IgD-negative memory B cell (primary cell): ENCODE data around the gene ZNRD2. TPM values are rescaled to one million over a fixed set of nuclear protein-coding genes. Genes with fewer than 3 reads are reported as not detected.

Experiments used
- H3K27ac Mint-ChIP-seq, 3 donors: one replicate each; pipeline ENCODE4 v1.8.0; 2020 to 2022; ENCODE audit warnings: mild to moderate bottlenecking in 3 of 3, mixed read lengths in 3 of 3, moderate library complexity in 1 of 3
- H3K27me3 Mint-ChIP-seq: one replicate; pipeline ENCODE4 v1.8.0; 2021; ENCODE audit warnings: mixed read lengths
- H3K36me3 Mint-ChIP-seq: one replicate; pipeline ENCODE4 v1.8.0; 2020; ENCODE audit warnings: mild to moderate bottlenecking, mixed read lengths
- H3K4me1 Mint-ChIP-seq, 3 donors: one replicate each; pipeline ENCODE4 v1.8.0; 2020 to 2022; ENCODE audit warnings: mixed read lengths in 3 of 3, mild to moderate bottlenecking in 1 of 3
- H3K4me3 Mint-ChIP-seq, 4 donors: one replicate each; pipeline ENCODE4 v1.8.0; 2020 to 2022; ENCODE audit warnings: mild to moderate bottlenecking in 4 of 4, mixed read lengths in 4 of 4, moderate library complexity in 3 of 4
- H3K9me3 Mint-ChIP-seq, 3 donors: one replicate each; pipeline ENCODE4 v1.8.0; 2020 to 2021; ENCODE audit warnings: mixed read lengths in 3 of 3, mild to moderate bottlenecking in 1 of 3
- polyA plus RNA-seq: library from polyadenylated mRNA; unstranded; fragments of 300-500 nt; fragmentation: Illumina TruSeq; gene quantifications from one replicate; pipeline ENCODE4 v1.2.3, GENCODE V29; 2021

Gene ZNRD2
- polyA plus RNA-seq, 1 donor from 2014 or later = 86.4 TPM

DNA sequence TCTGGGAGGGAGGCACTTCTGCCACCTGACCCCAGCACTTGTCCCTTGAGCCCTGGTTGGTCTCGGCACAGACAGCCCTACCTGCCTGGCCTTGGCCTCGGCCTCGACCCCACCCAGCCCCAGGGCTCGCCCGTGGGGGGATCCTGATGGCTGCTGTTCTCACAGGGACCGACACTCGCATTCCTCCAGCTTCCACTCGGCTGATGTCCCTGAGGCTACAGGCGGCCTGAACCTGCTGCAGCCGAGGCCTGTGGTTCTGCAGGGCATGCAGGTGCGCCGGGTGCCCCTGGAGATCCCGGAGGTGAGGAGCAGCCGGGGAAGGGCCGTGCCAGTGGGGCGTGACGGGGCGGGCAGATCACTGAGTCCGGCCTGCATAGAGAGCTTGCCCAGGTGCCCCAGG, 50.4 kb downstream of the ZNRD2 start:
- Mint-ChIP-seq H3K4me1 (peaks cover 4 to 14% (median 14%) of the 10 kb centered on the region in 3 donors), H3K36me3 (peaks cover 4% of the 10 kb centered on the region), H3K27ac (peak overlapping the region in 1 of 3 donors; percentile 62)

GRCh38 chr11:65621460-65621859, 51.2 kb downstream of the ZNRD2 start:
- Mint-ChIP-seq H3K4me3 (peak overlapping the region in 2 of 4 donors; percentile 34 to 56), H3K4me1 (peaks cover 9 to 16% (median 12%) of the 10 kb centered on the region in 3 donors), H3K27me3 (no peaks in the 10 kb centered on the region), H3K36me3 (peaks cover 4% of the 10 kb centered on the region), H3K9me3 (no peaks in the 10 kb centered on the region), H3K27ac (peak overlapping the region in 1 of 3 donors; percentile 62)

More for the DNA sequence above, 50.4 kb downstream of the ZNRD2 start:
- Mint-ChIP-seq H3K4me3 (peak overlapping the region in 1 of 4 donors; percentile 56), H3K27me3 (no peaks in the 10 kb centered on the region), H3K9me3 (no peaks in the 10 kb centered on the region)

Other genes starting within 250 kb of the ZNRD2 start
- 77.7 TPM for gene DPF2, start 236.6 kb upstream of the ZNRD2 start, polyA plus RNA-seq
- 2.3 TPM for gene TIGD3, start 215.7 kb upstream of the ZNRD2 start, polyA plus RNA-seq
- gene SLC25A45, start 187.8 kb upstream of the ZNRD2 start, polyA plus RNA-seq = 17.8 TPM
- gene FRMD8, start 183.8 kb upstream of the ZNRD2 start, polyA plus RNA-seq = 54.2 TPM
- gene NEAT1, start 147.7 kb upstream of the ZNRD2 start, polyA plus RNA-seq = 1.2 TPM
- 3,054 TPM for gene MALAT1, start 71.4 kb upstream of the ZNRD2 start, polyA plus RNA-seq
- 34.0 TPM for gene SCYL1, start 45.4 kb upstream of the ZNRD2 start, polyA plus RNA-seq
- 37.4 TPM for gene LTBP3, start 12.1 kb upstream of the ZNRD2 start, polyA plus RNA-seq
- 49.0 TPM for gene FAM89B, start 2.1 kb downstream of the ZNRD2 start, polyA plus RNA-seq
- 16.1 TPM for gene EHBP1L1, start 5.6 kb downstream of the ZNRD2 start, polyA plus RNA-seq
- gene KCNK7, start 25.3 kb downstream of the ZNRD2 start, polyA plus RNA-seq = not detected
- gene MAP3K11, start 43.7 kb downstream of the ZNRD2 start, polyA plus RNA-seq = 26.5 TPM
- 6.8 TPM for gene PCNX3, start 45.3 kb downstream of the ZNRD2 start, polyA plus RNA-seq
- 253 TPM for gene SIPA1, start 67.6 kb downstream of the ZNRD2 start, polyA plus RNA-seq
- gene RELA, start 92.4 kb downstream of the ZNRD2 start, polyA plus RNA-seq = 66.7 TPM
- gene KAT5, start 141.8 kb downstream of the ZNRD2 start, polyA plus RNA-seq = 62.6 TPM
- gene RNASEH2C, start 150.3 kb downstream of the ZNRD2 start, polyA plus RNA-seq = 120 TPM
- gene AP5B1, start 210.5 kb downstream of the ZNRD2 start, polyA plus RNA-seq = 17.2 TPM
- not detected for gene OVOL1, start 216.6 kb downstream of the ZNRD2 start, polyA plus RNA-seq